HL-60 (cell line): ENCODE measurements around the gene CNTNAP5.

Experiments
- DNase-seq, 2 experiments: peaks; one replicate each; pipeline ENCODE4 v3.0.0-alpha.2; 2010 to 2020; ENCODE audit warnings: low read depth in 1 of 2, low spot score in 1 of 2
- H3K27ac ChIP-seq: fragments of 250-450 bp; sonication (Bioruptor Pico); replicated peaks from 2 replicates; pipeline ENCODE4 v1.5.1; 2020; ENCODE audit warnings: mild to moderate bottlenecking, moderate library complexity
- H3K27me3 ChIP-seq: fragments of 250-450 bp; sonication (Bioruptor Pico); 2 replicates; pipeline ENCODE4 v1.5.1; 2021; ENCODE audit warnings: mild to moderate bottlenecking, moderate library complexity; ENCODE audit not compliant: insufficient read depth, poor library complexity, severe bottlenecking
- H3K4me3 ChIP-seq: replicated peaks from 2 replicates; pipeline ENCODE4 v1.5.1; 2011; ENCODE audit warnings: mild to moderate bottlenecking, control low read depth, low read length; ENCODE audit not compliant: insufficient read depth
- GABPA ChIP-seq: IDR thresholded peaks from 2 replicates; pipeline ENCODE4 v1.6.1; 2012; ENCODE audit warnings: low read depth
- POLR2AphosphoS5 ChIP-seq: IDR thresholded peaks from 2 replicates; pipeline ENCODE4 v1.6.1; 2012; ENCODE audit warnings: low read depth
- SPI1 ChIP-seq: IDR thresholded peaks from 2 replicates; pipeline ENCODE4 v1.6.1; 2012; ENCODE audit warnings: low read depth, mild to moderate bottlenecking, borderline replicate concordance
- TF ChIP-seq, protein P1 (sequence below): IDR thresholded peaks from one replicate; pipeline ENCODE4 v1.5.1; 2011; ENCODE audit warnings: low read length, control low read depth, inconsistent platforms; ENCODE audit not compliant: insufficient read depth
- TF ChIP-seq, protein P2 (sequence below): IDR thresholded peaks from 2 replicates; pipeline ENCODE4 v1.6.1; 2012; ENCODE audit warnings: low read depth; ENCODE audit not compliant: insufficient replicate concordance

Gene CNTNAP5

DNA sequence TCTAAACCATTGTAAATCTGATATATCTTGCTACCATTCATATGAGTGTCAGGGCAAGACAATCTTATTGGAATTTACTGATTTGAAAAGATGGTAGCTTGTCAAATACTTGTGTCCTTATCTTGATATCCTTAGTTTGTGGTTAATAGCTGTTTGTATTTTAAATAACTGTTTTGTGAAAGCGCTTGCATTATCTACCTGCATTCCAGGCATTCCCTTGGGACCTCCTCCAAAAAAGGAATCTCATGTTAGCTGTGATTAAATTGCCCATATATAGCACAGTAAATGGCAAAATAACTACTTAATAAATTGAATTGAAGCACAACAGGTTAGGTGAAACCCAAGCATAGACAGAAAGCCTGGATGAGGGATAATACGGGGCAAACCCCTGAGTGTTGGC, 13.9 kb downstream of the CNTNAP5 start:
- no peak for DNase-seq
- H3K4me3 ChIP-seq, result no peak overlapping the region
- TF ChIP-seq SPI1 (no peak), POLR2AphosphoS5 (no peak), GABPA (no peak)
- TF ChIP-seq, protein P1, sequence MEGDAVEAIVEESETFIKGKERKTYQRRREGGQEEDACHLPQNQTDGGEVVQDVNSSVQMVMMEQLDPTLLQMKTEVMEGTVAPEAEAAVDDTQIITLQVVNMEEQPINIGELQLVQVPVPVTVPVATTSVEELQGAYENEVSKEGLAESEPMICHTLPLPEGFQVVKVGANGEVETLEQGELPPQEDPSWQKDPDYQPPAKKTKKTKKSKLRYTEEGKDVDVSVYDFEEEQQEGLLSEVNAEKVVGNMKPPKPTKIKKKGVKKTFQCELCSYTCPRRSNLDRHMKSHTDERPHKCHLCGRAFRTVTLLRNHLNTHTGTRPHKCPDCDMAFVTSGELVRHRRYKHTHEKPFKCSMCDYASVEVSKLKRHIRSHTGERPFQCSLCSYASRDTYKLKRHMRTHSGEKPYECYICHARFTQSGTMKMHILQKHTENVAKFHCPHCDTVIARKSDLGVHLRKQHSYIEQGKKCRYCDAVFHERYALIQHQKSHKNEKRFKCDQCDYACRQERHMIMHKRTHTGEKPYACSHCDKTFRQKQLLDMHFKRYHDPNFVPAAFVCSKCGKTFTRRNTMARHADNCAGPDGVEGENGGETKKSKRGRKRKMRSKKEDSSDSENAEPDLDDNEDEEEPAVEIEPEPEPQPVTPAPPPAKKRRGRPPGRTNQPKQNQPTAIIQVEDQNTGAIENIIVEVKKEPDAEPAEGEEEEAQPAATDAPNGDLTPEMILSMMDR, result no peak
- no peak overlapping the region for H3K27ac ChIP-seq
- H3K27me3 ChIP-seq, result no peaks in the 10 kb centered on the region

DNA sequence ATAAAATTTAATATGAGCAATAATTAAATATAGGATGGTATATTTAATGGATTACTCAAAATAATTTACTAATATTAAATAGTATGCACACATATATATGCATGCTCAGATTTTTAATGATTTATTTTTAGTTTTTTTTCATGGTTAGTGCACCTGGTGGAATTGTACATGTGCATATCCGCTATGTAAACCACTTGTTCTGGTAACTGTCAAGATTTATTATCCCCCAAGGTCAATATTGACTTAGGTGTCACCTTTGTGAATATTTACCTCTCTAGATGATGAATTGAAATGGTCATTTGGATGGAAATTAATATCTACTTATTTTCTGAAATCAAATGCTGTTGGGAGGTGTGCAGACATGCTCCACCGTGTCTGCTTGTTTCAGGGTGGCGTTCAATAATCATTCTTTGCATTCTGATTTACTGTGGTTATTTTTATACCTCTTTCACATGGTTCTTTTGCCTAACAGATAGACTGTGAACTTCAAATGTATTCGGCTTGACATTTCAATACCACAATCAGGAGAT, 14.7 kb downstream of the CNTNAP5 start:
- TF ChIP-seq GABPA (no peak), POLR2AphosphoS5 (no peak), SPI1 (no peak)
- TF ChIP-seq, protein P1, result no peak
- TF ChIP-seq, protein P2, sequence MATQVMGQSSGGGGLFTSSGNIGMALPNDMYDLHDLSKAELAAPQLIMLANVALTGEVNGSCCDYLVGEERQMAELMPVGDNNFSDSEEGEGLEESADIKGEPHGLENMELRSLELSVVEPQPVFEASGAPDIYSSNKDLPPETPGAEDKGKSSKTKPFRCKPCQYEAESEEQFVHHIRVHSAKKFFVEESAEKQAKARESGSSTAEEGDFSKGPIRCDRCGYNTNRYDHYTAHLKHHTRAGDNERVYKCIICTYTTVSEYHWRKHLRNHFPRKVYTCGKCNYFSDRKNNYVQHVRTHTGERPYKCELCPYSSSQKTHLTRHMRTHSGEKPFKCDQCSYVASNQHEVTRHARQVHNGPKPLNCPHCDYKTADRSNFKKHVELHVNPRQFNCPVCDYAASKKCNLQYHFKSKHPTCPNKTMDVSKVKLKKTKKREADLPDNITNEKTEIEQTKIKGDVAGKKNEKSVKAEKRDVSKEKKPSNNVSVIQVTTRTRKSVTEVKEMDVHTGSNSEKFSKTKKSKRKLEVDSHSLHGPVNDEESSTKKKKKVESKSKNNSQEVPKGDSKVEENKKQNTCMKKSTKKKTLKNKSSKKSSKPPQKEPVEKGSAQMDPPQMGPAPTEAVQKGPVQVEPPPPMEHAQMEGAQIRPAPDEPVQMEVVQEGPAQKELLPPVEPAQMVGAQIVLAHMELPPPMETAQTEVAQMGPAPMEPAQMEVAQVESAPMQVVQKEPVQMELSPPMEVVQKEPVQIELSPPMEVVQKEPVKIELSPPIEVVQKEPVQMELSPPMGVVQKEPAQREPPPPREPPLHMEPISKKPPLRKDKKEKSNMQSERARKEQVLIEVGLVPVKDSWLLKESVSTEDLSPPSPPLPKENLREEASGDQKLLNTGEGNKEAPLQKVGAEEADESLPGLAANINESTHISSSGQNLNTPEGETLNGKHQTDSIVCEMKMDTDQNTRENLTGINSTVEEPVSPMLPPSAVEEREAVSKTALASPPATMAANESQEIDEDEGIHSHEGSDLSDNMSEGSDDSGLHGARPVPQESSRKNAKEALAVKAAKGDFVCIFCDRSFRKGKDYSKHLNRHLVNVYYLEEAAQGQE, result no peak
- no peak for DNase-seq
- Histone ChIP-seq H3K27me3 (no peaks in the 10 kb centered on the region), H3K4me3 (no peak overlapping the region), H3K27ac (no peak overlapping the region)

DNA sequence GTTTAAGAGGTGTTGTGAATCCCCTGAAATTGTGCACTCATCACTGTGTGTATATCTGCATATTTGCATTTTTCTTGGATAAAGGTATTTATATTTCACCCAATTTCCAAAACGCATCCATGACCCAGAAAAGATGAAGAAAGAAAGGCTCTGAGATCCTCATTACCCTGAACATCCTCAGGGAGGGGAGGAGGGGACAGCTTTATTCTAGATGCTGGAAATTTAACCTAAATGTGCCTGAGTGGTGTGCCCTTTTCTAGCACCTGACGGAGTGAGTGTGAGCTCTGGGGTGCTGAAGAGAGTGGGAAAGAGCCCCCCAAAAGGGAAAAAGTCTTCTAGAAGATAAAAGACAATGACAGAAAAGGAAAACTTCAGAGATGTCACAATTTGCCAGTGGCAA, 20.8 kb downstream of the CNTNAP5 start:
- no peak for DNase-seq
- no peak for TF ChIP-seq GABPA
- no peak for TF ChIP-seq SPI1
- TF ChIP-seq POLR2AphosphoS5, result no peak
- TF ChIP-seq, protein P2, result no peak
- TF ChIP-seq, protein P1, result no peak
- H3K4me3 ChIP-seq, result no peak overlapping the region
- H3K27me3 ChIP-seq, result no peaks in the 10 kb centered on the region
- no peak overlapping the region for H3K27ac ChIP-seq

DNA sequence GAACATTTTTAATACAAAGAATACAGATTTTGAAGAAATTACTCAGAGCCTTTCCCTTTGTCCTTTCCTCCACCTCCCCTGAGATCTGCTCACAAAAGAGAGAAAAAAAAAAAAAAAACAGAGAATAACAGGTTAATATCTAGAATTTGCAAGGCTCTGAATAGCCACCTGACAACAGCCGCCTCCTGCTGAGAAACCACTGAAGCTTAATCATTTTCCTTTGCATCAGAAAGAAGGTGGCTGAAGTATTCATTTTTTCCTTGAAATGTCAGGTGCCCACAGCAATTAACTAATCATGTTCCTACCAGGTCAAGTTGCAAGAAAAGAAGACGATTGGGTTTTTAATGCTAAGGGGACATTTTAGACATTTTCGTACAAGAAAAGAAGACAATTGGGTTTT, 21.2 kb downstream of the CNTNAP5 start:
- TF ChIP-seq POLR2AphosphoS5 (no peak), SPI1 (no peak), GABPA (no peak)
- TF ChIP-seq, protein P1, result no peak
- TF ChIP-seq, protein P2, result no peak
- no peak overlapping the region for H3K27ac ChIP-seq
- no peak overlapping the region for H3K4me3 ChIP-seq
- H3K27me3 ChIP-seq, result no peaks in the 10 kb centered on the region
- no peak for DNase-seq
